CD4-positive, alpha-beta T cell (primary cell): ENCODE data around the gene LARGE1. TPM values are rescaled to one million over a fixed set of nuclear protein-coding genes. Genes with fewer than 3 reads are reported as not detected.

Experiments used
- ATAC-seq: fragments of 200-7000 bp; cut with Tn5 transposase; one replicate; pipeline ENCODE4 v1.10.0; 2022; ENCODE audit warnings: mild to moderate bottlenecking; ENCODE audit not compliant: poor library complexity
- CTCF ChIA-PET: fragments of 350-600 bp; sonication (Branson Sonifier 250); formaldehyde crosslinking; loops from one replicate; lab custom pipeline; 2021; ENCODE audit warnings: antibody characterized with exemption, inconsistent platforms; lab: Charles Lee
- POLR2A ChIA-PET: fragments of 350-600 bp; sonication (Branson Sonifier 250); formaldehyde crosslinking; loops from one replicate; lab custom pipeline; 2021; ENCODE audit warnings: antibody characterized with exemption, inconsistent platforms; lab: Charles Lee
- DNase-seq, 14 experiments: peaks; one replicate each; pipeline ENCODE4 v3.0.0-alpha.2; 2013 to 2020; ENCODE audit warnings: mixed read lengths in 2 of 14
- H3K27ac ChIP-seq, 2 donors: one replicate each; pipeline versions ENCODE4 v1.5.1 to v1.7.0; 2013; ENCODE audit warnings: low read length in 2 of 2, low read depth in 1 of 2, mild to moderate bottlenecking in 1 of 2
- H3K27me3 ChIP-seq, 2 experiments: 1 replicate in 1 of 2; 2 replicates in 1 of 2; pipeline versions ENCODE4 v1.6.1 to v1.7.0; 2013; ENCODE audit warnings: low read length in 2 of 2, control low read depth in 1 of 2, mild to moderate bottlenecking in 1 of 2, moderate library complexity in 1 of 2; ENCODE audit not compliant: insufficient read depth in 2 of 2, control insufficient read depth in 1 of 2
- H3K36me3 ChIP-seq: one replicate; pipeline ENCODE4 v1.6.1; 2013; ENCODE audit warnings: low read length, control low read depth; ENCODE audit not compliant: insufficient read depth
- H3K4me1 ChIP-seq: one replicate; pipeline ENCODE4 v1.6.1; 2013; ENCODE audit warnings: low read length, control low read depth; ENCODE audit not compliant: insufficient read depth
- H3K4me3 ChIP-seq: one replicate; pipeline ENCODE4 v1.5.1; 2013; ENCODE audit warnings: mild to moderate bottlenecking, low read length, moderate library complexity
- H3K9me3 ChIP-seq, 2 experiments: 1 replicate in 1 of 2; 2 replicates in 1 of 2; pipeline versions ENCODE4 v1.6.1 to v1.7.0; 2013; ENCODE audit warnings: low read length in 2 of 2, mild to moderate bottlenecking in 2 of 2, control low read depth in 1 of 2, moderate library complexity in 1 of 2; ENCODE audit not compliant: control insufficient read depth in 1 of 2, insufficient read depth in 1 of 2
- H3K27ac Mint-ChIP-seq: one replicate; pipeline ENCODE4 v1.8.0; 2020; ENCODE audit warnings: mixed read lengths
- H3K27me3 Mint-ChIP-seq: one replicate; pipeline ENCODE4 v1.8.0; 2021; ENCODE audit warnings: mixed read lengths
- H3K36me3 Mint-ChIP-seq: one replicate; pipeline ENCODE4 v1.8.0; 2021; ENCODE audit warnings: low read depth, mixed read lengths
- H3K4me1 Mint-ChIP-seq: one replicate; pipeline ENCODE4 v1.8.0; 2021; ENCODE audit warnings: low read depth, mixed read lengths
- H3K4me3 Mint-ChIP-seq: one replicate; pipeline ENCODE4 v1.8.0; 2020; ENCODE audit warnings: mild to moderate bottlenecking, mixed read lengths
- H3K9me3 Mint-ChIP-seq: one replicate; pipeline ENCODE4 v1.8.0; 2020; ENCODE audit warnings: mixed read lengths
- CTCF ChIP-seq: fragments of 200-600 bp; IDR thresholded peaks from one replicate; pipeline ENCODE4 v1.8.0; 2022; ENCODE audit warnings: antibody characterized with exemption, mild to moderate bottlenecking
- intact Hi-C, 2 experiments: fragments of 100-400 bp; cut with DNase I in 1 of 2; cut with micrococcal nuclease in 1 of 2; formaldehyde crosslinking; loops; one replicate each; pipeline versions ENCODE4 v1.15.1 to v1.9.0; 2023 to 2025; cut with DNase I, micrococcal nuclease
- total RNA-seq, 174 experiments: library from RNA in 2 of 174; stranded (reverse) in 2 of 174; gene quantifications; one replicate each; pipeline ENCODE4 v1.2.3 and lab custom pipeline; 2021 to 2026

LARGE1 gene
- total RNA-seq, 2 experiments from 2014 or later = 0.14 to 0.70 TPM

GRCh38 chr22:33743756-33744155 is 176.5 kb downstream of the LARGE1 start:
- Histone ChIP-seq H3K27ac (no peak overlapping the region), H3K9me3 (peaks cover 0 to 12% of the 10 kb centered on the region in 2 experiments), H3K27me3 (no peaks in the 10 kb centered on the region), H3K4me3 (no peak overlapping the region), H3K4me1 (no peaks in the 10 kb centered on the region), H3K36me3 (no peaks in the 10 kb centered on the region)
- TF ChIP-seq CTCF = no peak
- intact Hi-C loops = no loop called here
- H3K4me3 Mint-ChIP-seq = no peak overlapping the region
- ATAC-seq = no peak
- H3K9me3 Mint-ChIP-seq = peaks cover 6% of the 10 kb centered on the region
- H3K27me3 Mint-ChIP-seq = no peaks in the 10 kb centered on the region
- POLR2A ChIA-PET = no interaction called here
- CTCF ChIA-PET = no interaction called here
- no peaks in the 10 kb centered on the region for H3K36me3 Mint-ChIP-seq
- H3K27ac Mint-ChIP-seq = no peak overlapping the region
- no peak for DNase-seq
- no peaks in the 10 kb centered on the region for H3K4me1 Mint-ChIP-seq

- Mint-ChIP-seq H3K36me3 (no peaks in the 10 kb centered on the region), H3K4me1 (no peaks in the 10 kb centered on the region), H3K9me3 (peaks cover 2% of the 10 kb centered on the region), H3K4me3 (no peak overlapping the region), H3K27ac (no peak overlapping the region), H3K27me3 (no peaks in the 10 kb centered on the region)
- H3K4me1 ChIP-seq = no peaks in the 10 kb centered on the region
- CTCF ChIA-PET = no interaction called here
- TF ChIP-seq CTCF = no peak
- H3K9me3 ChIP-seq = peaks cover 0 to 18% of the 10 kb centered on the region in 2 experiments
- POLR2A ChIA-PET = no interaction called here
- ATAC-seq = no peak
- no peaks in the 10 kb centered on the region for H3K27me3 ChIP-seq
- H3K4me3 ChIP-seq = no peak overlapping the region
- intact Hi-C loops = no loop called here
- no peak for DNase-seq
- no peaks in the 10 kb centered on the region for H3K36me3 ChIP-seq
- H3K27ac ChIP-seq = no peak overlapping the region
Measured at GRCh38 chr22:33741025-33741424, 179.3 kb downstream of the LARGE1 start.

- Histone ChIP-seq H3K36me3 (no peaks in the 10 kb centered on the region), H3K27me3 (no peaks in the 10 kb centered on the region), H3K27ac (no peak overlapping the region), H3K4me1 (no peaks in the 10 kb centered on the region), H3K4me3 (no peak overlapping the region), H3K9me3 (peaks cover 0 to 14% of the 10 kb centered on the region in 2 experiments)
- no peak for DNase-seq
- Mint-ChIP-seq H3K9me3 (peaks cover 2% of the 10 kb centered on the region), H3K4me1 (no peaks in the 10 kb centered on the region), H3K4me3 (no peak overlapping the region), H3K27ac (no peak overlapping the region), H3K27me3 (no peaks in the 10 kb centered on the region), H3K36me3 (no peaks in the 10 kb centered on the region)
- intact Hi-C loops = no loop called here
- ATAC-seq = no peak
- ChIA-PET POLR2A (no interaction called here), CTCF (no interaction called here)
- no peak for TF ChIP-seq CTCF
Measured at GRCh38 chr22:33739516-33739915, 180.8 kb downstream of the LARGE1 start.
